HEK293 (cell line): ENCODE results near the gene IL1RL2.

Experiments used
- CTCF ChIA-PET: fragments of 350-600 bp; formaldehyde crosslinking; extraction: SDS; loops from one replicate; lab custom pipeline; 2021; ENCODE audit warnings: antibody characterized with exemption; lab: Yijun Ruan, JAX
- POLR2A ChIA-PET: fragments of 300-600 bp; formaldehyde crosslinking; extraction: SDS; loops from one replicate; lab custom pipeline; 2020; ENCODE audit warnings: antibody characterized with exemption, inconsistent platforms; lab: Yijun Ruan, JAX
- H3K27ac ChIP-seq: fragments of 200-500 bp; sonication (Bioruptor generic); 2 replicates; pipeline ENCODE4 v1.5.1; 2014; ENCODE audit warnings: low read depth, low read length, control low read depth, inconsistent platforms; ENCODE audit errors: extremely low read depth
- H3K36me3 ChIP-seq, 2 experiments: fragments of 200-500 bp in 1 of 2; sonication (Bioruptor generic) in 1 of 2; 1 replicate in 1 of 2; 2 replicates in 1 of 2; pipeline ENCODE4 v1.5.1; 2014 to 2017; ENCODE audit warnings: inconsistent platforms in 2 of 2, low read length in 2 of 2; ENCODE audit not compliant: control insufficient read depth in 2 of 2, insufficient read depth in 1 of 2
- H3K4me1 ChIP-seq: fragments of 200-500 bp; sonication (Bioruptor generic); 2 replicates; pipeline ENCODE4 v1.5.1; 2014; ENCODE audit warnings: mild to moderate bottlenecking, low read length, inconsistent platforms; ENCODE audit not compliant: control insufficient read depth, insufficient read depth
- H3K4me3 ChIP-seq: 2 replicates; pipeline ENCODE4 v1.5.1; 2011; ENCODE audit warnings: low read depth, mild to moderate bottlenecking, control low read depth, low read length, moderate library complexity
- H3K9me3 ChIP-seq: fragments of 200-500 bp; sonication (Bioruptor generic); 2 replicates; pipeline ENCODE4 v1.5.1; 2014; ENCODE audit warnings: low read depth, low read length, inconsistent platforms; ENCODE audit not compliant: control insufficient read depth, insufficient read depth
- HIC1 ChIP-seq: fragments of 450-650 bp; formaldehyde crosslinking; IDR thresholded peaks from 2 replicates; pipeline ENCODE4 v1.5.1; 2016; ENCODE audit warnings: missing biosample characterization, missing genetic modification characterization
- PATZ1 ChIP-seq: fragments of 450-650 bp; formaldehyde crosslinking; IDR thresholded peaks from 2 replicates; pipeline ENCODE4 v1.5.1; 2016; ENCODE audit warnings: missing biosample characterization, missing genetic modification characterization
- SETDB1 ChIP-seq: IDR thresholded peaks from one replicate; pipeline ENCODE4 v1.6.1; 2017; ENCODE audit warnings: mild to moderate bottlenecking, low read length, moderate library complexity, mixed read lengths; ENCODE audit not compliant: insufficient read length
- ZBTB21 ChIP-seq: fragments of 450-650 bp; formaldehyde crosslinking; IDR thresholded peaks from 2 replicates; pipeline ENCODE4 v1.5.1; 2017; ENCODE audit warnings: missing biosample characterization, missing genetic modification characterization
- ZBTB26 ChIP-seq: fragments of 450-650 bp; formaldehyde crosslinking; optimal IDR thresholded peaks from 2 replicates; pipeline ENCODE3; 2016; ENCODE audit warnings: missing biosample characterization, mild to moderate bottlenecking, missing genetic modification characterization
- ZIC2 ChIP-seq: fragments of 450-650 bp; formaldehyde crosslinking; IDR thresholded peaks from 2 replicates; pipeline ENCODE4 v1.5.1; 2016; ENCODE audit warnings: missing biosample characterization, missing genetic modification characterization
- ZNF155 ChIP-seq: fragments of 450-650 bp; formaldehyde crosslinking; IDR thresholded peaks from 2 replicates; pipeline ENCODE4 v1.5.1; 2016; ENCODE audit warnings: missing biosample characterization, missing genetic modification characterization
- ZNF157 ChIP-seq: fragments of 450-650 bp; formaldehyde crosslinking; IDR thresholded peaks from 2 replicates; pipeline ENCODE4 v1.5.1; 2016; ENCODE audit warnings: missing biosample characterization, missing genetic modification characterization
- ZNF335 ChIP-seq: fragments of 450-650 bp; formaldehyde crosslinking; conservative IDR thresholded peaks from 2 replicates; pipeline ENCODE4 v1.5.1; 2016; ENCODE audit warnings: missing biosample characterization, missing genetic modification characterization
- ZNF350 ChIP-seq: fragments of 450-650 bp; formaldehyde crosslinking; IDR thresholded peaks from 2 replicates; pipeline ENCODE4 v1.5.0; 2017; ENCODE audit warnings: missing biosample characterization, mild to moderate bottlenecking, missing genetic modification characterization
- ZNF394 ChIP-seq: fragments of 450-650 bp; formaldehyde crosslinking; IDR thresholded peaks from 2 replicates; pipeline ENCODE4 v1.5.1; 2016; ENCODE audit warnings: missing biosample characterization, missing genetic modification characterization, mild to moderate bottlenecking, moderate library complexity, borderline replicate concordance
- ZNF416 ChIP-seq: fragments of 450-650 bp; formaldehyde crosslinking; IDR thresholded peaks from 2 replicates; pipeline ENCODE4 v1.5.1; 2016; ENCODE audit warnings: missing biosample characterization, missing genetic modification characterization
- ZNF513 ChIP-seq: fragments of 450-650 bp; IDR thresholded peaks from 2 replicates; pipeline ENCODE4 v1.5.1; 2018; ENCODE audit warnings: missing biosample characterization, missing genetic modification characterization
- ZNF555 ChIP-seq: fragments of 450-650 bp; formaldehyde crosslinking; conservative IDR thresholded peaks from 2 replicates; pipeline ENCODE4 v1.5.1; 2017; ENCODE audit warnings: missing biosample characterization, mild to moderate bottlenecking, missing genetic modification characterization, inconsistent platforms
- ZNF571 ChIP-seq: fragments of 450-650 bp; formaldehyde crosslinking; IDR thresholded peaks from 2 replicates; pipeline ENCODE4 v1.5.0; 2017; ENCODE audit warnings: missing biosample characterization, missing genetic modification characterization
- ZNF658 ChIP-seq: fragments of 450-650 bp; formaldehyde crosslinking; IDR thresholded peaks from 2 replicates; pipeline ENCODE4; 2016; ENCODE audit warnings: missing biosample characterization, missing genetic modification characterization

The IL1RL2 gene

GRCh38 chr2:102142829-102143449 is 43.9 kb upstream of the IL1RL2 start:
- no peak overlapping the region; the same call in 1 of the 2 replicates for H3K27ac ChIP-seq
- H3K36me3 ChIP-seq, result no peaks in the 10 kb centered on the region
- H3K4me3 ChIP-seq, result peak overlapping the region; percentile 38
- ChIA-PET POLR2A (no interaction called here), CTCF (interaction anchor here (0.6 to 1.1 kb wide), 4 partner anchors 68 to 305 kb away, joined by 3 to 4 read pairs (median 4); no protein-coding TSS in a partner anchor)
- no peaks in the 10 kb centered on the region for H3K9me3 ChIP-seq
- H3K4me1 ChIP-seq, result no peaks in the 10 kb centered on the region
- no peak for TF ChIP-seq ZBTB21 (tag by site-specific recombination)
- TF ChIP-seq ZBTB26, result peak; percentile 32
- TF ChIP-seq, all 188 proteins: peak for 1

- no peak for TF ChIP-seq ZNF394 (tag by site-specific recombination)
- TF ChIP-seq ZNF335, result no peak
- TF ChIP-seq ZNF350 (tag by site-specific recombination), result no peak
- peak; percentile 32 for TF ChIP-seq SETDB1
These were observed 43.3 kb upstream of the IL1RL2 start for GRCh38 chr2:102143450-102143985.

GRCh38 chr2:102144128-102144527 is 42.7 kb upstream of the IL1RL2 start:
- no peaks in the 10 kb centered on the region for H3K9me3 ChIP-seq
- CTCF ChIA-PET, result no interaction called here
- no peaks in the 10 kb centered on the region for H3K36me3 ChIP-seq
- no peak overlapping the region for H3K4me3 ChIP-seq
- no peak for TF ChIP-seq ZNF157
- no peak for TF ChIP-seq ZNF571 (tag by site-specific recombination)
- TF ChIP-seq, all 188 proteins: peak for 0
- H3K27ac ChIP-seq, result no peak overlapping the region
- POLR2A ChIA-PET, result no interaction called here
- no peaks in the 10 kb centered on the region for H3K4me1 ChIP-seq

More at GRCh38 chr2:102143450-102143985, 43.3 kb upstream of the IL1RL2 start:
- Histone ChIP-seq H3K27ac (no peak overlapping the region), H3K4me3 (no peak overlapping the region), H3K9me3 (no peaks in the 10 kb centered on the region), H3K36me3 (no peaks in the 10 kb centered on the region), H3K4me1 (no peaks in the 10 kb centered on the region)
- ChIA-PET CTCF (interaction anchor here (0.6 to 1.1 kb wide), 3 partner anchors 68 to 123 kb away, joined by 3 to 4 read pairs (median 4); no protein-coding TSS in a partner anchor), POLR2A (no interaction called here)

GRCh38 chr2:102145107-102145506 is 41.7 kb upstream of the IL1RL2 start:
- Histone ChIP-seq H3K4me1 (no peaks in the 10 kb centered on the region), H3K36me3 (no peaks in the 10 kb centered on the region), H3K4me3 (no peak overlapping the region), H3K27ac (no peak overlapping the region), H3K9me3 (no peaks in the 10 kb centered on the region)
- no peak for TF ChIP-seq ZNF555 (tag by site-specific recombination)
- TF ChIP-seq ZNF658, result no peak
- TF ChIP-seq PATZ1, result no peak
- TF ChIP-seq ZIC2, result no peak
- TF ChIP-seq HIC1 (tag by site-specific recombination), result no peak
- no peak for TF ChIP-seq ZNF416 (tag by site-specific recombination)
- TF ChIP-seq ZNF155 (tag by site-specific recombination), result no peak
- TF ChIP-seq ZNF513, result no peak
- ChIA-PET CTCF (interaction anchor here (0.6 kb wide), 1 partner anchor 96 kb away, joined by 6 read pairs; no protein-coding TSS in a partner anchor), POLR2A (no interaction called here)
